Subcutaneous adipose tissue (tissue), 4 donors: ENCODE data around the gene CHD6. TPM values are rescaled to one million over a fixed set of nuclear protein-coding genes. Genes with fewer than 3 reads are reported as not detected.

Experiments
- CTCF ChIP-seq: fragments of 450-650 bp; IDR thresholded peaks from one replicate; pipeline ENCODE4 v1.5.1; 2016; ENCODE audit warnings: low read depth, mild to moderate bottlenecking, control low read depth, antibody characterized with exemption, moderate library complexity
- total RNA-seq, 4 donors: library from RNA; depleted of rRNA; stranded (reverse); fragments of >200 nt; gene quantifications; one replicate each; pipeline ENCODE4 v1.1.0, GENCODE V29; 2016

The CHD6 gene
- total RNA-seq, 4 donors from 2014 or later: 31.5 to 47.4 (median 37.9) TPM

DNA sequence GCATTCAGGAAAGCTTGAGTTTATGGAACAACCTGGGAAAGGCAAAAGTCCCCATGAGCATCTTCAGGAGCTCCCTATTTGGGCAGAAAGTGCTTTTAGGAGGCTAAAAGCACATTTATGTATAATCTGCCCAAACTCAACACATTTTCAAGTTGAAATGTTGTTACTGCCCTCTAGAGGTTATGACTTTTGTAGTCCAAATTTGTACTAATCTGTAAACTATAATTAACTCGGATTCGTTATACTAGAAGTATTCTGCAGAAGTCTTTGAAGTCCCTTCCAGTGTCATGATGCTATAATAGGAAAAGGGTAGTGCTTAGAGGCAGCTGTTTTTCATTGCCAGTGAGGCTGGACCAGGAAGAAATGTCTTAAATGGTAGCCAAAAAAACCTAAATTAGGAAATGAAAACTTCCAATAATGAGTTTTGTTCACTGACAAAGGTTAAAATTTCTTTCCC lies 206.8 kb downstream of the CHD6 start:
- no peak for TF ChIP-seq CTCF

GRCh38 chr20:41408986-41409385 lies 209.2 kb downstream of the CHD6 start:
- TF ChIP-seq CTCF: no peak

DNA sequence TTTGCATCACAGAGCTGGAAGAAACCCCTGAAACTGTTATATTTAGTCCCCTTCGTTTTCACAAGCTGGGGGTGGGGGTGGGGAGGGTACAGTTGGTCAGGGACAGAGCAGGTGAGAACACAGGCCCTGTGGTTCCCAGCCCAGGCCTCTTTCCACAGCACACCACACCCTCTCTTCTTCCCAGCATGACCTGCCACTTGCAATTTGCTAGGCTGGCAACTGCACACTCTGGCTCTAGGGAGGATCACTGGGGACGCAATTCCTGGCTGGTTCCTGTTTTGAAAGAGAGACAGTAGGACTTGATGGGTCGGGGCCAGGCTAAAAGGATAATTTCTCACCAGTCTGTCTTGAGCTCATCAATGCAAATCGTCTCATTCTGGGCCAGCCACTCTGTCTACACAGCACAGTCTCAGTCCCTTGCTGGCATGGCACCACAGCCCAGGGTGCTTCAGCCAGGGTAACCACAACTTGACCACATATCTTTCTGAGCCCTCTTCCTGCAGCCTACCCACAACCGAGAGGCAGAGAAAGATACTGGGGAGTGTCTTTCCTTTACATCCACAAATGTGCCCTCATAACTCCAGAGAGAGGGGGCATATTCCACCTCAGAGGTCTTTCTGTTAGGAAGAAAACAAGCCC lies 209.9 kb downstream of the CHD6 start:
- TF ChIP-seq CTCF: no peak

DNA sequence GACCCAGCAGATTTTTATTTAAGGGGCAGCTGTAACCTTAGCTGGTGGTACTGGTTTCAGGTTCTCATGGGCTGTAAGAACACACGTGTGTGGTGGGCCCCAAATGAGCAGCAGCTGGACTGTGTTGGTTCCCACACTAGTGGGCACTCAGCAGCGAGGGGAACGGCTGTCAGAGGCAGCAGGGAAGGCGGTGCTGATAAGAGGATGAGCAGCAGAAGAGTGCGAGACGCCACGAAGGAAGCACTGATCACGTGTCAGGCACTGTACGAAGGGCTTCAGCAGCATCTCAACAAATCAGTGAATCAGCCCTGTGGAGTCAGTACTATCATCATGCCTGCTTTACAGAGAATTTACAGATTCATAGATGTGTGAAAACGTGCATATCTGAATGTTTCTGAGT lies 210.6 kb downstream of the CHD6 start:
- TF ChIP-seq CTCF: no peak

- TF ChIP-seq CTCF: no peak
These were observed 211.2 kb downstream of the CHD6 start for GRCh38 chr20:41406896-41407444.

- TF ChIP-seq CTCF: no peak
These were observed 211.8 kb downstream of the CHD6 start for GRCh38 chr20:41406353-41406752.

GRCh38 chr20:41405436-41405835 lies 212.7 kb downstream of the CHD6 start:
- no peak for TF ChIP-seq CTCF
